NCI-H226 (cell line): ENCODE results near the gene TSHZ2.
"Not testable (repeated sequence)": the region's sequence is repeated elsewhere in the genome, so short reads cannot be mapped to it uniquely, and the experiment has no call there.

Experiments
- DNase-seq: peaks from one replicate; pipeline ENCODE4 v3.0.0-alpha.2; 2015

TSHZ2 gene

DNA sequence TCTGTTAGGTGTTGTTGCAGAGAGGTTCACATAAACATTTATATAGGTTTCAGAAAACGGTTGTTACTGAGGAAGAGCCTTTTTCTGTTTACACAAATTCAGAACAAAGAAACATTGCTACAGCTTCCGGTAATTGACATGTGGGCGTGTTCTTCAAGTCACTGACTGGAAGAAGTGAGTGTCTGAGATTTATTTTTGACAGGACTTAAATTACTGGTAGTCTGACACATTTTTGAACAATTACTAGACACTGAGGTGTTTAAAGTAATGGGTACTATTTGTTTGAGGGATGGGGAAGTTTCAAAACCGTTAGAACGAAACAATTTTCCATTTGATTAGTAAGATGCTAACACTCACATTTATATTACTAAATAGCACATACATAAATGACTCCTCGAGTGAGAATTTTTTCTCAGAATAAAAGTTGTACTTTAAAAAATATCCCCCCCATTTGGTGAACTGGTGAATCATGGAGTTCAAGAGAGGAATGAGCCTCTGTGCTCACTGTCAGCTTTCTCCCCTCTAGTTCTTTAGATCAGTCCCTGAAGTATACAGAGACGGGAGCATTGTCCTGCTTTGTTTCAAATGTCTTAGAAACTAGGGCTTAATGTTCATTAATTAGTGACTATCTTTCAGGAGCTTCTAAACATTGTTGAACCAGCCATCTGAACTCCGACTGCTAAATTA lies 98.7 kb downstream of the TSHZ2 start:
- no peak for DNase-seq

- no peak for DNase-seq
Measured at GRCh38 chr20:53071833-53072232, 99.7 kb downstream of the TSHZ2 start.

DNA sequence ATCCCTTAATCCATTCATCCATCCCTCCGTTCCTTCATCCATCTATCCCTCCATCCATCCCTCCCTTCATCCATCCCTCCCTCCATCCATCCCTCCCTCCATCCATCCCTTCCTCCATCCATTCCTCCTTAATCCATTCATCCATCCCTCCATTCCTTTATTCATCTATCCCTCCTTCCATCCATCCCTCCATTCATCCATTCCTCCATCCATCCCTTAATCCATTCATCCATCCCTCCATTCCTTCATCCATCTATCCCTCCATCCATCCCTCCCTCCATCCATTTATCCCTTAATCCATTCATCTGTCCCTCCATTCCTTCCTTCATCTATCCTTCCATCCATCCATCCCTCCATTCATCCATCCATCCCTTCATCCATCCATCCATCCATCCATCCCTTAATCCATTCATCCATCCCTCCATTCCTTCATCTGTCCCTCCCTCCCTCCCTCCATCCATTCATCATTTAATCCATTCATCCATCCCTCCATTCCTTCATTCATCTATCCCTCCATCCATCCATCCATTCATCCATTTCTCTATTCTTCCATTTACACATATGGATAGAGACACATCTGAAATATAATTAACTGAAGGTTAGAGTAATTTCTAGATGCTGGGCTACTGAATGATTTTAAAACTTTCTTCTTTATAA lies 100.9 kb downstream of the TSHZ2 start:
- DNase-seq = no peak

DNA sequence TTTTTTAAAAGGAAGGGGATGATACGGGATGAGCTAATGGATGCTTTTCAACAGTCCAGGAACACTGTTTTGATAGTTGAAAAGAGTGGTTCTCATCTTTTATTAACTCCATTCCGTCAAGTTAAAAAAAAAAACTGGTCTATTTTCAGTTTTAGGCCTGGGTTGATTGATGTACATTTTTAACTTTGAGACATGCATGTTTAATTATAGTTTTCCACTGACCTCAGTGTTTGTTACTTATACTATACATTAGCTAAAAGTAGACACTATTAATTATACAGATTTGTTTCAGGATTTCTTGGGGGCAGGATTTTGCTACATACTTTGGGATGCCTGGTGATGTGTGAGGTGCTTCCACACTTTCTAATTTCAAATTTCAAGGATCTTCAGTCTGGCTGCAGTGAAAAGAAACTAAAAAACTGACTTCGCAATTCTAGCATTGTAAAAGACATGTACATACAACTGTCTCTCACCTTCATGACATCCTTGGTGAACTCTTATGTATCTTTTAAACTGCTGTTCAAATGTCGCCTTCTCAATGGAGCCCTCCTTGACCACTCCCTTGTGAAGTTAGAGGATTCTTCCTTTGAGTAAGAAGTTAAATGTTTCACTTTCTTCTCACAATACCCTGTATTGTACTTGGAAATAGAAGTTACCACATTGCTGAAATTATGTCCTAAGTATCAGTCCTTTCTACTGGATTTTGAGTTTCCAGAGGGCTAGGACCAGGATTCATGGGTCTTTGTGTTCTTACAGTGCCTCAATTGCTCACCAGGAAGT lies 101.7 kb downstream of the TSHZ2 start:
- no peak for DNase-seq

DNA sequence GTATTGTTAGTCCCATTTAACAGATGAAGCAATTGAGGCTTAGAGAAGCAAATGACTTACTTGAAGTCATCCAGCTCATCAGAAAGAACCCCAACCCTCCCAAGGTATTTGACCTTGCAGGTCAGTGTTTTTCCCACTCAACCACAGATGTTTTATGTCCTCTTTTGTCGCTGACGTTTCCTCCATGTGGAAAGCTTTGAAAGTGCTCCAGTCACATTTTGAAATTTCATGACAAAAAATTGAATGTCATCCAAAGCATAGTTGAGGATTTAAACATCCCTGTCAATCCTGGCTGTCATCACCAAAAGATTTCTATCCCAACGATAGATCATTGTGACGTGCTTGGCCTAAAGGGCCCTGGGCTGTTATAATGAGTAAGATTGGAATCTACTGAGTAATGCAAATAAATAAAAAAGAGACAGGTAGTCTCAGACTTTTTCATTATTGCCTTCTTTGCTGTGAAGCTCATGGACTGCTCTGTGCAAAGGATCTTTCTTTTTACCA lies 102.7 kb downstream of the TSHZ2 start:
- DNase-seq = no peak

- DNase-seq = no peak
Measured at GRCh38 chr20:53076668-53077067, 104.5 kb downstream of the TSHZ2 start.

GRCh38 chr20:53077373-53078205 lies 105.4 kb downstream of the TSHZ2 start:
- DNase-seq = no peak

DNA sequence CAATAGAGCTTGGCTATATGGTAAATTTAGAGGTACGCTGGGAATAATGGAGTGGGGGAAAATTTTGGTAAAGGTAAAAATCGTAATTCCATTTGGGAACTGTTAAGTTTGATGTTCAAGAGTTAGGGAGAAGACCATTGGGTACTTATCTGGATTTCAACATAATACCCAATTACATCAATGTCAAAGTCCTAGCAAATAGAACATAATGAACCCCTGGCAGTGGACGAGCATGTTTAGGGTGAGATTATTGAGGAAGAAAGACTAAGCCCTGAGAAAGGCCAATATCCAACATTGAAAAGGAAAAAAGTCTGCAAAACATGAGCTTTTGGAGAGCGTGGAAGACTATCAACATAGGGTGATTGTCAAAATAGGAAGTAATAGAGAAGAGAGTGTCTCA lies 106.6 kb downstream of the TSHZ2 start:
- DNase-seq = no peak

GRCh38 chr20:53079261-53079691 lies 107.1 kb downstream of the TSHZ2 start:
- DNase-seq = no peak

- no peak for DNase-seq
Measured at GRCh38 chr20:53079828-53080686, 107.9 kb downstream of the TSHZ2 start.

DNA sequence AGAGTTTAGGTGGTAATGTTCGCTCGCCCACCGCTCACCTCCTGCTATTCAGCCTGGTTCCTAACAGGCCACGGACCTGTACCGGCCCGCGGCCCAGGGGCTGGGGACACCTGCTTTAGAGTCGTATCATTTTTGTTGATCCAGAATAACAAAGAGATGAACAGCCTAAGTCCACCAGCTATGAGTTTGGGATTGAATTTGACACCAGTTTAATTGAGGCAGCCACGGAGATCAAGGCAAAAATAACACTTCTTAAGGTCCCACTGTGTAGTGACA lies 108.5 kb downstream of the TSHZ2 start:
- DNase-seq = no peak

DNA sequence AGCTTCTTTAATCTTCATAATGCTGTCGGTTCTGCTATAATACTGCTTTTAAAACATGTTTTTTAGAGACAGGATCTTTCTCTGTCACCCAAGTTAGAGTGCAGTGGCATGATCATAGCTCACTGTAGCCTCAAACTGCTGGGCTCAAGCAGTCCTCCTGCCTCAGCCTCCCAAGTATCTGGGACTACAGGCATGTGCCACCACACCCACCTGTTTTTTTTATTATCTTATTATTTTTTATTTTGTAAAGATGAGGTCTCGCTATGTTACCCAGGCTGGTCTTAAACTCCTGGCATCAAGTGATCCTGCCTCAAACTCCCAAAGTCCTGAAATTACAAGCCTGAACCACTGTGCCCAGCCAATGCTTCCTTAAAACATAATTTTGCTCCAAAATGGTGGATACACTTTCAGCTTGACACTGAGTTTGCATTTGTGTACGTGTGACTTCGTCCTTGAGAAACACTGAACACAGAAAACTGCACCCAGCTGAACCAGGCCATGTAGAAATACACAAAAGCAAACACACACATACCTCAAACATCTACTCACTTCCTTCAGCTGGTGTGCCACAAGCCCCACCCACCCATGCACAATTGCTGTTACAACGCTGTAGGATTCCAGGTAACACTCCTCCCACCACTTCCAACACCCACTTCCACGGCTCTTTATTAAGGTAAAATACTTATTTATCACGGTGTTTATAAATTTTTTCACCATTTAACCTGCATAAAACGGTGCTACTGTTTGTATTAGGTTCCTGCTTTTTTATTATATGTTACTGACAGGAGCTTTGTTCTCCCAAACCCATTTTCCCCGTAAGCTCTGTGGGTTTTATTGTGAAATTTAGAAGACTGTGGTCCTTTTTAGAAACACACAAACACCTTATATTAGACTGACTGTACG lies 109.1 kb downstream of the TSHZ2 start:
- no peak for DNase-seq

DNA sequence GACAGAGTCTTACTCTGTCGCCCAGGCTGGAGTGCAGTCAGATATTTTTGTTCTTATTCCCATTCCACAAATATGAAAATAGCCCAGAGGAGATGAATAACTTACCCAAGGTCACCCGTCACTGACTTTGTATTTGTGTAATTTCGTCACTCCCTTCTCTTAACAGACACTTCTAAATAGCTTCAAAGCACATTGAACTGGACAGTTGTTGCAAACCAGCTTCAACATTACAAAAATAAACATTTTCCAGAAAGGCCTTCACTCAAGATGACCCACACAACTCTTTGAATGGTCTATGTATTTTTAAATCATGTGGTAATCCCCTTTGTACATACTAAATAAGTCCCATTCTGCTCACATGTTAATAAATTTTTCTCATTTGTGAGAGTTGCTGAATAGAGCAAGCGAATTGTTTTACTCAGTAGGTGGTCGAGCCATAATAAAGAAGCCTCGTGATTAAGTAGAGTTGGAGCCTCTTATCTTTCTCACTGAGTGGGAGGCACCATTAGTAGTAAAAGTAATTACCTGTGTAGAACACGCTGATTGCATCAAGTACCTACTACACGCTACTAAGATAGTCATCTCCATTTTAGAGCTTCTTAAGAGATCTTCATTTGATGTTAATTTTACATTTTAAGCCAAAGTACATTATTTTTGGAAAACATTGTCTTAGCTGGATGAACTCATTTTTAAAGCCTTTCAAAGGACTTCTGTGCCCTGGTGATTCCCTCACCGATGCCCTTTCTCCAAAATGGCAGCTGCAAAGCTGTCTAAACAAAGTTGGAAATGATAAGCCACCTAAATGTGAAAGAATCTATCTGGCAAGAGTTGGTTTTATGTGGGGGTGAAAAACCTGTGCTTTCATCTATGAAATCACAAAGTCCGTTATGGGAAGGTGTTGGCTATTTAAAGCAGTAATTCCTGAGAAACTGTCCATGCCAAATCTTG lies 110.0 kb downstream of the TSHZ2 start:
- DNase-seq = no peak

DNA sequence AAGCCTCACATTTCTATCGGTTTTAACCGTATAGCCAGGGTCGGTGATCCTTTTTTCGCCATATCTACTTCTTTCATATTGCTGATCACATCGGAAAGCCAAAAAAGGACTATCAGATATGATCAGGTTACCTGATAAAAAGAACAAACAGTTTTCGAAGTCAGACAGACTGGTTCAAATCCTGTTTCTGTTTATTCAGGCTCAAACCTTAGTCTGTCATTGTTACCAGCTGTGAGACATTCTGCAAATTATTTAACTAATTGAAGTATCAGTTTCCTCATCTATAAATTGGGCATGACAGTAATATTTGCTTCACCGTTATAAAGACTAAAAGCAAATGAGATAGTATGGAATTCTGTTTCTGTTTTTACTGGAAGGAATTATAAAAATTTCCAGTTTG lies 111.3 kb downstream of the TSHZ2 start:
- no peak for DNase-seq

- DNase-seq = no peak
Measured at GRCh38 chr20:53084408-53084997, 112.3 kb downstream of the TSHZ2 start.

GRCh38 chr20:53085720-53086119 lies 113.6 kb downstream of the TSHZ2 start:
- DNase-seq = no peak

DNA sequence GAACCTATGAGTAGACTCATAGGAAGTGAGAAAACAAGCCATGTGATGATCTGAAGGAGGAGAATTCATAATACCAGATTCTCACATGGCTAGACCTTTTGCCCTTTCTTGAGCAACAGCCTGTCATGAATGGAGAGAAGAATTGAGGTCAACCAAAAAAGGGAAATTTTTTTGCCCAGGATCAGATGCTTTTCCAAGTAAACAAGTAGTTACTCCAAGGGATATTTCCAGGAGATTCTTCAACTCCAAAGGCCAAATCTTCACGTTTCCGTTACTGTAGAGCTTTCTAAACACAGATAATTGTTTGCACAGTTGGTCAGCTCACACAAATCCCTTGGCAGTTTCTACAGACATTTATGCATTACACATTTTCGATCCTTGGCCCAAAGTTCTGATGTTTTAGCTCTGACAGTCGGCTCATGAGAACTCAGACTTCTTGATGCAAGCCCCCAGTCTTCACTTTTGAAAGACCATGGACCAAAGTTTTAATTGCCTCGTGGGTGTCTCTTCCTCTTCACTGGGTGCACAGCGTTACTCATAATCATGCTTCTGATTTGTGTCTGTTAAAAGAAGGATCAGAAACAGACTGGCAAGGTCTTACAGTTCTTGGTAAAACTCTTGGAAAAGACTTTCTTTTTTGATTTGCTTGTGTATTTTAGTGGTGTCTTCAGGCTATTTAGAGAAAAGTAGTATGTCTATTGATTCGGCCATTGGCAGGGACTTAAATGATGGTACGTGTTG lies 115.0 kb downstream of the TSHZ2 start:
- DNase-seq = no peak

- no peak for DNase-seq
Measured at GRCh38 chr20:53088786-53089185, 116.6 kb downstream of the TSHZ2 start.

GRCh38 chr20:53089851-53090250 lies 117.7 kb downstream of the TSHZ2 start:
- DNase-seq = not testable (repeated sequence)
